AG09309 (cell line): ENCODE measurements around the gene SUPT3H.
"Not testable (repeated sequence)": the region's sequence is repeated elsewhere in the genome, so short reads cannot be mapped to it uniquely, and the experiment has no call there.

Source experiments
- DNase-seq: peaks from one replicate; pipeline ENCODE4 v3.0.0-alpha.2; 2010; ENCODE audit warnings: low read depth
- H3K4me3 ChIP-seq: 2 replicates; pipeline ENCODE4 v1.5.1; 2011; ENCODE audit warnings: mild to moderate bottlenecking, low read depth, low read length, moderate library complexity; ENCODE audit not compliant: control insufficient read depth
- TF ChIP-seq, protein P1 (sequence below): IDR thresholded peaks from 2 replicates; pipeline ENCODE4 v1.5.1; 2011; ENCODE audit warnings: mild to moderate bottlenecking, low read depth, low read length, inconsistent platforms; ENCODE audit not compliant: insufficient read depth, control insufficient read depth; ENCODE audit errors: missing control alignments

The SUPT3H gene

DNA sequence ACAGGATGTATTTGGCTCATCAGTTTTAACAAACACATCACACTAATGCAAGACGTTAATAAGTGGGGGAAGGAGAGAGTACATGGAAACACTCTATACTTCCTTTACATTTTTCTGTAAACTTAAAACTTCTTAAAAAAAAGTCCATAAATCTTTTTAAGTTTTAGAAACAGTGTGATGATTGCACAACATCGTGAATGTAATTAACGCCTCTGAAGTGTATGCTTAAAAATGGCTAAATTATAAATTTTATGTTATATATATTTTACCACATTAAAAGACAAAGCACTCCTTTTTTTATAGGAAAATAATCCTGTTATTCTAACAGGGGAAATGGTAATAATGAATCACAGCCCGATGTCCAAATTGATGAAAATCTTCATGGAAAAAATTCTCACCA, 193.7 kb downstream of the SUPT3H start:
- TF ChIP-seq, protein P1, sequence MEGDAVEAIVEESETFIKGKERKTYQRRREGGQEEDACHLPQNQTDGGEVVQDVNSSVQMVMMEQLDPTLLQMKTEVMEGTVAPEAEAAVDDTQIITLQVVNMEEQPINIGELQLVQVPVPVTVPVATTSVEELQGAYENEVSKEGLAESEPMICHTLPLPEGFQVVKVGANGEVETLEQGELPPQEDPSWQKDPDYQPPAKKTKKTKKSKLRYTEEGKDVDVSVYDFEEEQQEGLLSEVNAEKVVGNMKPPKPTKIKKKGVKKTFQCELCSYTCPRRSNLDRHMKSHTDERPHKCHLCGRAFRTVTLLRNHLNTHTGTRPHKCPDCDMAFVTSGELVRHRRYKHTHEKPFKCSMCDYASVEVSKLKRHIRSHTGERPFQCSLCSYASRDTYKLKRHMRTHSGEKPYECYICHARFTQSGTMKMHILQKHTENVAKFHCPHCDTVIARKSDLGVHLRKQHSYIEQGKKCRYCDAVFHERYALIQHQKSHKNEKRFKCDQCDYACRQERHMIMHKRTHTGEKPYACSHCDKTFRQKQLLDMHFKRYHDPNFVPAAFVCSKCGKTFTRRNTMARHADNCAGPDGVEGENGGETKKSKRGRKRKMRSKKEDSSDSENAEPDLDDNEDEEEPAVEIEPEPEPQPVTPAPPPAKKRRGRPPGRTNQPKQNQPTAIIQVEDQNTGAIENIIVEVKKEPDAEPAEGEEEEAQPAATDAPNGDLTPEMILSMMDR: no peak
- no peak overlapping the region for H3K4me3 ChIP-seq
- DNase-seq: no peak

DNA sequence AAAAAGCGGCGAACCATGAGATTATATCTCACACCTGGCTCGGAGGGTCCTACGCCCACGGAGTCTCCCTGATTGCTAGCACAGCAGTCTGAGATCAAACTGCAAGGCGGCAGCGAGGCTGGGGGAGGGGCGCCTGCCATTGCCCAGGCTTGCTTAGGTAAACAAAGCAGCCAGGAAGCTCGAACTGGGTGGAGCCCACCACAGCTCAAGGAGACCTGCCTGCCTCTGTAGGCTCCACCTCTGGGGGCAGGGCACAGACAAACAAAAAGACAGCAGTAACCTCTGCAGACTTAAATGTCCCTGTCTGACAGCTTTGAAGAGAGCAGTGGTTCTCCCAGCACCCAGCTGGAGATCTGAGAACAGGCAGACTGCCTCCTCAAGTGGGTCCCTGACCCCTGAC, 201.4 kb downstream of the SUPT3H start:
- not testable (repeated sequence) for H3K4me3 ChIP-seq, DNase-seq

DNA sequence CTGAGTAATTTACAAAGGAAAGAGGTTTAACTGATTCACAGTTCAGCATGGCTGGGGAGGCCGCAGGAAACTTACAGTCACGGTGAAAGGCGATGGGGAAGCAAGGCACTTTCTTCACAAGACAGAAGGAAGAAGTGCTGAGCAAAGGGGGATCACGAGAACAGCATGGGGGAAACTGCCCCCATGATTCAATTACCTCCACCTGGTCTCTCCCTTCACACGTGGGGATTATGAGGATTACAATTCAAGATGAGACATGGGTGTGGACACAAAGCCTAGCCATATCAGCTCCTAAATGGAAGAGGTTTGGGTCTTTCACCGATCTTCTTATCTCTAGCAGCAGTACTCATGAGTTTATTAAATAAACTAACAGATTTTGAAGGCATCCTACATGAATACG, 202.5 kb downstream of the SUPT3H start:
- no peak for DNase-seq
- no peak overlapping the region for H3K4me3 ChIP-seq
- TF ChIP-seq, protein P1: no peak

DNA sequence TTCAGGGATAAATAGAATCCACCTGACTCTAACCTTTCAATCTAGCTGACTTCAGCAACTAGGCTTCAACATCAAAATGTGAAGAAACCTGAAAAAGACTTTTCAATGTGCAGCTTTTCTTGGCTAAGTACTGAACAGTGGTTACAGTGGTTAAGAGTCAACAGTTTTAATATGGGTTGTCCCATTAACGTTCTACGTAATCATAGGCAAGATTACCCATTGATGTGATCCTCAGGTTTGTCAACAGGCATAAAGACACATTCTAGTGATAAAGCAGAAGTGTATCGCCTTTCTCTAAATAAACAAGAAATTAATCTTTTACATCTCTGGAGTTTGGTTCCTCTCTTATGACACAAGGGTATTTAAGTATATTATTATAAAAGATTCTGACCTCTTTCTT, 203.7 kb downstream of the SUPT3H start:
- DNase-seq: no peak
- no peak overlapping the region for H3K4me3 ChIP-seq
- TF ChIP-seq, protein P1: no peak

DNA sequence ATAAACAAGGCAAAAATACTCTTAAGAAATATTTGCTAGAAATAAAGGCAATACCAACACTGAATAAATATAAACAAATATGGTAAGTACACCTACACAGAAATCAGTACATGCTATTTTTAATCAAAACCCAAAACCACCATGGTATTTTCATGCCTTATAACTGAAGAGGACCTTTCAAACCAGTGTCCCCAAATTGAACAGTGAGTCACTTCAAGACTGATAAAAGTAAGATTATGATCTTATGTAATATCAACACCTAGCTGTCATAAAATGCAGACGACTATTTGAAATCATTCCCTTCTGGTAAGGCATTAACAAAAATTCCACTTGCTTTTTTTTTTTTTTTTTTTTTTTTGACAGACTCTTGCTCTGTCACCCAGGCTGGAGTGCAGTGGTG, 206.4 kb downstream of the SUPT3H start:
- TF ChIP-seq, protein P1: no peak
- DNase-seq: no peak
- no peak overlapping the region for H3K4me3 ChIP-seq

DNA sequence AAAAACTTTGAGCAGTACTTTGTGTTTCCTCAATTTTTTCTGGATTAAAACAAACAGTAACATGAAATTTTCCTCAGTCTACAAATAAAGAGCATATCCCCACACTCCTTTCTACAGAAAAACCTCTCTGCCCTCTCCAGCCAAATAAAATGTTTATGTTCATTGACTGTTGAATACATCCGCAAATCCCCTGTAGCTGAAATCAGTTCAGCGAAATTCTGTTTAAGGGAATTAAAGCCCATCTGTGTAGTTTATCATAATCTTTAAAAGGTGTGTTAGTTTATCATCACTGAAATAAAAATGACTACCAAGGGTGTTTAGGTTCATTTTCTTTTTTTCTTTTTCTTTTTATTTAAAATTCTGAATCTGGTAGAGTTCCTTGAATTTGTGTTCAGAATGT, 207.4 kb downstream of the SUPT3H start:
- H3K4me3 ChIP-seq: no peak overlapping the region
- TF ChIP-seq, protein P1: no peak
- DNase-seq: no peak

DNA sequence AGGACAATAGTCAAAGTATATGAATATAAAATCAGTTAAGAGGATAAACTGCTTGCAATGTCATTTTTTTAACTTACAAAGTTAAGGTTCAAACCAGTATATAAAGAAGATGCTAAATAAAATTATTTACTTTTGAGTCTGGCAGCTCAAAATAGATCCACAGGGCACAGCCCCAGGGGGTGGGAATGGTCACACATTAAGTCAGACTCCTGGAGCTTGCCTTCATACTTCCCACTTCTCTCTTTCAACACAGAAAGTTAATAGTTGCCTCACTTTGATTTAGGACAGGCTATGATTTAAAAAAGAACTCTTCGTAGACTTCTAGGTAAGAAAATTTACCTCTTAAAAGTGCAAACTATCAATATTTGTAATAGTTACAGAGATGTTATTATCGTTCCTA, 207.9 kb downstream of the SUPT3H start:
- DNase-seq: no peak
- H3K4me3 ChIP-seq: no peak overlapping the region
- TF ChIP-seq, protein P1: no peak
